Measurements from ENCODE around the gene AVPR2. TPM values are rescaled to one million over a fixed set of nuclear protein-coding genes. Genes with fewer than 3 reads are reported as not detected.

Gene AVPR2
- total RNA-seq, 4 donors from 2014 or later: 0.19 to 1.3 (median 0.29) TPM

GRCh38 chrX:153911798-153912197 is 7.3 kb downstream of the AVPR2 start:
- Histone ChIP-seq H3K4me1 (no peaks in the 10 kb centered on the region), H3K27me3 (no peaks in the 10 kb centered on the region), H3K27ac (no peak overlapping the region), H3K36me3 (no peaks in the 10 kb centered on the region), H3K9me3 (no peaks in the 10 kb centered on the region), H3K4me3 (no peak overlapping the region)
- intact Hi-C loops (cut with DNase I): no loop called here
- TF ChIP-seq CTCF (IDR thresholded peaks at IDR 0.05): no peak
- no peak for TF ChIP-seq POLR2A (IDR thresholded peaks at IDR 0.05)
- no peak for DNase-seq
- 73 to 79% methylated on average over 5 to 6 of the region's 6 CpGs for WGBS, 2 donors

GRCh38 chrX:153913211-153913610 is 8.7 kb downstream of the AVPR2 start:
- H3K4me3 ChIP-seq: no peak overlapping the region
- H3K27ac ChIP-seq: no peak overlapping the region
- DNase-seq: no peak
- intact Hi-C loops (cut with DNase I): no loop called here
- TF ChIP-seq POLR2A (IDR thresholded peaks at IDR 0.05) (no peak), CTCF (IDR thresholded peaks at IDR 0.05) (no peak)
- H3K27me3 ChIP-seq: no peaks in the 10 kb centered on the region
- H3K36me3 ChIP-seq: no peaks in the 10 kb centered on the region
- H3K9me3 ChIP-seq: no peaks in the 10 kb centered on the region
- WGBS, 2 donors: 70% methylated on average over 2 of the region's 17 CpGs; no CpG with 5 or more reads in 1 of the 2 donors
- H3K4me1 ChIP-seq: peaks cover 0 to 6% (median 0%) of the 10 kb centered on the region in 3 donors

GRCh38 chrX:153913701-153914100 is 9.2 kb downstream of the AVPR2 start:
- Histone ChIP-seq H3K4me3 (no peak overlapping the region), H3K9me3 (no peaks in the 10 kb centered on the region), H3K27me3 (no peaks in the 10 kb centered on the region), H3K36me3 (no peaks in the 10 kb centered on the region), H3K27ac (no peak overlapping the region), H3K4me1 (peaks cover 0 to 6% (median 0%) of the 10 kb centered on the region in 3 donors)
- DNase-seq: no peak
- intact Hi-C loops (cut with DNase I): no loop called here
- 93% methylated on average over 4 of the region's 17 CpGs; no CpG with 5 or more reads in 1 of the 2 donors for WGBS, 2 donors
- TF ChIP-seq CTCF (IDR thresholded peaks at IDR 0.05) (no peak), POLR2A (IDR thresholded peaks at IDR 0.05) (no peak)

GRCh38 chrX:153917869-153918268 is 13.4 kb downstream of the AVPR2 start:
- Histone ChIP-seq H3K9me3 (no peaks in the 10 kb centered on the region), H3K27ac (no peak overlapping the region)
- WGBS, 2 donors: 60 to 69% methylated on average over 5 to 6 of the region's 6 CpGs

GRCh38 chrX:153919281-153919680 is 14.8 kb downstream of the AVPR2 start:
- no peaks in the 10 kb centered on the region for H3K36me3 ChIP-seq
- WGBS, 2 donors: 88 to 100% methylated on average over 2 to 8 of the region's 13 CpGs
- H3K9me3 ChIP-seq: no peaks in the 10 kb centered on the region
- peaks cover 6 to 45% (median 9%) of the 10 kb centered on the region in 3 donors for H3K4me1 ChIP-seq
- no peak overlapping the region for H3K4me3 ChIP-seq
- DNase-seq: no peak
- intact Hi-C loops (cut with DNase I): no loop called here
- no peak overlapping the region for H3K27ac ChIP-seq
- TF ChIP-seq CTCF (IDR thresholded peaks at IDR 0.05): no peak
- TF ChIP-seq POLR2A (IDR thresholded peaks at IDR 0.05): no peak
- H3K27me3 ChIP-seq: no peaks in the 10 kb centered on the region

More at GRCh38 chrX:153917869-153918268, 13.4 kb downstream of the AVPR2 start:
- H3K36me3 ChIP-seq: no peaks in the 10 kb centered on the region
- H3K4me3 ChIP-seq: no peak overlapping the region
- peaks cover 6 to 31% (median 9%) of the 10 kb centered on the region in 3 donors for H3K4me1 ChIP-seq
- H3K27me3 ChIP-seq: no peaks in the 10 kb centered on the region
- intact Hi-C loops (cut with DNase I): no loop called here
- no peak for DNase-seq
- TF ChIP-seq CTCF (IDR thresholded peaks at IDR 0.05) (no peak), POLR2A (IDR thresholded peaks at IDR 0.05) (no peak)
